Medulla oblongata (tissue), 1 donor: Measurements from ENCODE around the gene PANK2.
"Not testable (repeated sequence)": the region's sequence is repeated elsewhere in the genome, so short reads cannot be mapped to it uniquely, and the experiment has no call there.

Experiments
- DNase-seq: peaks from one replicate; pipeline ENCODE4 v3.0.0-alpha.2; 2015; ENCODE audit errors: extremely low spot score

PANK2 gene

DNA sequence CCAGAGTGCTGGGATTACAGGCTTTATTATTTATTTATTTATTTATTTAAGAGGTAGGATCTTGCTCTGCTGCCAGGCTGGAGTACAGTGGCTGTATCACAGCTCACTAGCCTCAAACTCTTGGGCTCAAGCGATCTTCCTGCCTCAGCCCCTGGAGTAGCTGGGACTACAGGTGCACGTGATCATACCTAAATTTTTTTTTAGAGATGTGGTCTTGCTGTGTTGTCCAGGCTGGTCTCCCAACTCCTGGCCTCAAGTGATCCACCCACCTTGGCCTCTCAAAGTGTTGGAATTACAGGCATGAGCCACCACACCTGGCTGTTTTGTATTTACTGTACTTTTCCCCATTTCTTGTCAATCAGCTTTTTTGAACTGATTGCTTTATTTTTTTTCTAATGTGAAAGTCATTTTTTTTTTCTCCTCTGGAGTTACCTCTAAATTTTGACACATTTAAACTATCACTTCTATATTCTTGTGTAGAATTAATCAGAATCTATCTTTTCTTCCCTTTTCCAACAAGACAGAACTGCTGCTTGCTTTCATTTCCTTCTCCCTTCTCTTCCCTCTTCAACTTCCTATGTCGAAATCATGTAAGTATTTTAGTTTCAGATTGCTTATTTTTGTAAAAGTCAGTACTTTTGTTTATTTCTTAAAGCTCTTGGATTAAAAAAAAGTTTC is 12.0 kb downstream of the PANK2 start:
- peak; percentile 68 for DNase-seq

DNA sequence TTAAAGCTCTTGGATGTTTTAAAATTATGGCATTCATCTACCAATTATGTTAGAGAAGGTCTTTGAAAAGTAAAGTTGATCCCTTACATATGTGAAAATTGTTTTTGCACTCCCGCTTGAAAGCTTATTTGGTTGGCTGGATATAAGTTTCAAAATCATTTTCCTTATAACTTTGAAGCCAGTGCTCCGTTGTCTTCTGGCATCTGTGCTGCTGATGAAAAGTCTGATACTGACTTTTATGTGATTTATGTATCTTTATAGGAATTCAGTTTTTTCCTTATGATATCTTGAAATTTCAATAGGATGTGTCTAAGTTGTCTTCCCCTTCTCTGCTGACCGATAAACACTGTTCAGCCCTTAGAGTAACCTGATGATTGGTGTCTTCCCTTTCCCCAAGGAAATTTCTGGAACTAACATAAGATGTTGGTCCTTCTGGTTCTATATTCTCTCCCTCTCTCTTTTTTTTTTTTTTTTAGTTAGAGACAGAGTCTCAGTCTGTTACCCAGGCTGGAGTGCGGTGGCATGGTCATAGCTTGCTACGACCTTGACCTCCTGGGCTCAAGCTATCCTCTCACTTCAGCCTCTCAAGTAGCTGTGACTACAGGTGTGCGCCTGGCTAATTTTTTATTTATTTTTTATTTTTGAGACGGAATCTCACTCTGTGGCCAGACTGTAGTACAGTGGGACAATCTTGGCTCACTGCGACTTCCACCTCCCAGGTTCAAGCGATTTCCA is 12.7 kb downstream of the PANK2 start:
- DNase-seq = no peak

DNA sequence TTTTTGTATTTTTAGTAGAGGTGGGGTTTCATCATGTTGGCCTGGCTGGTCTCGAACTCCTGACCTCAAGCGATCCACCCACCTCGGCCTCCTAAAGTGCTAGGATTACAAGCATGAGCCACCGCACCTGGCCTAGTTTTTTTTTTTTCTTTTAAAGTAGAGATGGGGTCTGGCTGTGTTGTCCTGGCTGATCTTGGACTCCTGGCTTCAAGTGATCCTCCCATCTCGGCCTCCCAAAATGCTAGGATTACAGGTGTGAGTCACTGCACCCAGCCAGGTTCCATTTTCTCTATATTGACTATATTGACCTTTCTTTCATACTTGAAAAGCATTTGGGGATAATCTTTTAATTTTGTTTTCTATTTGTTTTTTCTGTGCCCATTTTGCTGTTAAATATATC is 13.3 kb downstream of the PANK2 start:
- DNase-seq = no peak

DNA sequence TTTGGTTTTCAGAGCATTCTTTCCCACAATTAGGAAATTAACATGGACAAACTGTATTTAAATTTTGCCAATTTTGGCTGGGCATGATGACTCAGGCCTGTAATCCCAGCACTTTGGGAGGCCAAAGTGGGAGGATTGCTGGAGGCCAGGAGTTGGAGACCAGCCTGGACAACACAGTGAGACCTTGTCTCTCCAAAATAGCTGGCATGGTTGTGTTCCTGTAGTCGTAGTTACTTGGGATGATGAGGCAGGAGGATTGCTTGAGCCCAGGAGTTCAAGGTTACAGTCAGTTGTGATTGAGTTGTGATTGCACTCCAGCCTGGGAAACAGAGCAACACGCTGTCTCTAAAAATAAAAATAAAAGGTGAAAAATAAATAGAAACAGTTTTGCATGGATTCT is 15.0 kb downstream of the PANK2 start:
- no peak for DNase-seq

DNA sequence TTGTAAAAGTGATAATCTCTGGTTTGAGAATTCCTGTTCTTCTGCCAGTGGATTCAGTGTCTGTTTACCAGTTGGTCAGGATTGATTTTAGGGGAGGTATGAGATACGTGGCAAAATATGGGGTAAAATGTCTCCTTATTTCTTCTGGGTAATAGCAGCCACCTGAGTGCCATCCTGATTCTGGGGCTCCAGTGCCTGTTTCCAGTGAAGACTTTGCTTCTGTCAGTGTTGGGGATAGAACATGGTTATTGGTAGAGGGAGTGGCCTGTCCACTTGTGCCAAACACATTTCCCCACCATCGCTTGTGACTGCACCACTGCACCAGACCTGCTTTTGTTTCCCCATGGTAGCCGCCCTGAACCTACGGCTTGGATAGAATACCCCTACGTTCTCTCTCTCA is 15.7 kb downstream of the PANK2 start:
- DNase-seq = no peak

DNA sequence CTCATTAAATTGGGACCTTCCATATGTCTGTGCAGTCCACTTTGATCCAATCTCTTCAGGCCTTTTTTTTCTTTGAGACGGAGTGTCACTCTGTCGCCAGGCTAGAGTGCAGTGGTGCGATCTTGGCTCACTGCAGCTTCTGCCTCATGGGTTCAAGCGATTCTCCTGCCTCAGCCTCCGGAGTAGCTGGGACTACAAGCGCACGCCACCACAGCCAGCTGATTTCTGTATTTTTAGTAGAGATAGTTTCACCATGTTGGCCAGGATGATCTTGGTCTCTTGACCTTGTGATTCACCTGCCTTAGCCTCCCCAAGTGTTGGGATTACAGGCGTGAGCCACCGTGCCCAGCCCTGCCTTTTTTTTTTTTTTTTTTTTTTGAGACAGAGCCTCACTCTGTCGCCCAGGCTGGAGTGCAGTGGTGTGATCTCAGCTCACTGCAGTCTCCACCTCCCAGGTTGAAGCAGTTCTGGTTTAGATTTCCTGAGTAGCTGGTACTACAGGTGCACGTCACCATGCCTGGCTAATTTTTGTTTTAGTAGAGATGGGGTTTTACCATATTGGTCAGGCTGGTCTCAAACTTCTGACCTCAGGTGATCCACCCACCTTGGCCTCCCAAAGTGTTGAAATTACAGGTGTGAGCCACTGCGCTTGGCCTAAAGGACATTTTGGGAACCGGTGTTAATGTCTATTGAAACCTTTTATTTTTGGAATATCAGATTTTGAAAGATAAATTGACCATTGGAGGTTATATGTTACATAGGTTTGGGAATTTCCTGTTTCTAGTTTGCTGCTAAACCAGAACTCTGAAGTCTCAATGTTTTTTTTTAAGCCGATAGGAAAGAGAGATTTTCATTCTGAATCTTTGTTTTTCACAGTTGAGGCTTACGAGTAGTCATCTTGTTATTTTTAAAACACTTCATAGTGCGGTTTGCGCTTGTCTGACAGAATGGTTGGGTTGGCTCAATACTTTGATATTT is 17.8 kb downstream of the PANK2 start:
- not testable (repeated sequence) for DNase-seq

DNA sequence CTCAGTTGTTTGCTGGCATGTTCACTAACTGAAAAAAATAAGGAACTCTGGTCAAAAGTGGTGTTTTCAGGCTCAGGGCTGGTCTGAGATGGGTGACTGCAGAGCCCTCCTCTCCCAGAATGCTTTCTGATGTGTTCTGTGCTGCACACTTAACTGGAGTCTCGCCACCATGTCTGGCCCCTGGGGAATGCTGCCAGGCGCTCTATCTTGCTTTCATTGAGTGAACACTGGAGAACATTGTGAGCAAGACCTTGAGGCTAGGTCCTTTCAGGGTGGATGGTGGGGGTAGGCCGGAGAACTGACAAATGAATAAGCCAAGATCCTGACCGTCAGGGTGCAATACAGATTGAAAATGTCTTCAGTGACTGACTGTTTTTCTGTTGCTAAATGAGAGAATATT is 19.5 kb downstream of the PANK2 start:
- DNase-seq = no peak

DNA sequence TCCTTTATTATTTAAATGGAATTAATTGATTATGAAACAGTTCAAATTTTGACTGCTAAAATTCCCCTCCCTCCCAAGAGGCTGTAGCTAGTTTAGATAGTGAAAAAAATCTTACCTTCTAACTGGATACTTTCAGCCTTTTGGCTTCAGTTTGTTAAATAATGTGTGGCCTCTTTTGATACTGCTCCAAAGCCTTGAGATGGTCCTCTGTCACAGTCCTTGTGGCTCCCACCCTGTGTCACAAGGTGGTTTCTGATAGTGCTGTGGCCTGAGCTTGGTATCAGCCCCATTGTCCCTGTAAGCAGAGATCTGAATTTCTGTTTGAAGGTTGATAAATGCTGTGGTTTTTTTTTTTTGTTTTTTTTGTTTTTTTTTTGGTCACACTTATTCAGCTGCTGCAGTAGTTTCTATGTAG is 20.8 kb downstream of the PANK2 start:
- DNase-seq = no peak

DNA sequence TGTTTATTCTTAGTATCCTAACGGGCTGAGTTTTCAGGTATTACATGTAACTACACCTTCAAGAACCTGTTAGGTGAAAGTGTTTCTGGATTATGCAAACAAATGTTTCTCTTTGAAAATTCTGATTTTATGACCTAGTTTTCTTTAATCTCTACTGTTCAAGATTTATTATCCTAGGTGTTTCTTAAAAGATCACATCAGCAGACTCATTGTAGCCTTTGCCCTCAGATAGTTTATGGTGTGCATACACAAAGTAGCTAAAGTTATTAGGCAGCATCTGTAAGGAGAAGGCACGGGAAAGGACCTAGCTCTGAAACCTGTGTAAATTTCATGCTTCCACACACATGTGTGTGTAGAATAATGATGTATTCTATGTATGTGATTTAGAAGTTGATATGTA is 21.7 kb downstream of the PANK2 start:
- no peak for DNase-seq

DNA sequence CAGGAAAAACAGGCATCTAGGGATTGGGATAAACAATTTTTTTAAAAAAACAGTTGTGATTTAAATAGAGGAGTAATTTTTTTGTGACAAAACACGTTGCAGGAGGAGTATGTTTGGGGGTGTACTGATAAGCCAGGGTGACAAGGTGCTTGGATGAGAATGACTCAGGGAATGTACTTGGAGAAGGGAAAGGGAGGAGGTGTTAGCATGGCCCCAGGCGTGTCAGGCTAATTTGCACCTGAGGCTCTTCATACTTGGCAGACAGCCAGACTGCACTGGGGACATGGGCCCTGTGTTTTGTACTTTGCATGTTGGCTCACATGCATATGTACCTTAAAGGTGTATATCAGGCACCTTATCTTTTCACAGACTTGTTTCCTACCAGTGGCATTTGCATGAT is 22.8 kb downstream of the PANK2 start:
- no peak for DNase-seq

DNA sequence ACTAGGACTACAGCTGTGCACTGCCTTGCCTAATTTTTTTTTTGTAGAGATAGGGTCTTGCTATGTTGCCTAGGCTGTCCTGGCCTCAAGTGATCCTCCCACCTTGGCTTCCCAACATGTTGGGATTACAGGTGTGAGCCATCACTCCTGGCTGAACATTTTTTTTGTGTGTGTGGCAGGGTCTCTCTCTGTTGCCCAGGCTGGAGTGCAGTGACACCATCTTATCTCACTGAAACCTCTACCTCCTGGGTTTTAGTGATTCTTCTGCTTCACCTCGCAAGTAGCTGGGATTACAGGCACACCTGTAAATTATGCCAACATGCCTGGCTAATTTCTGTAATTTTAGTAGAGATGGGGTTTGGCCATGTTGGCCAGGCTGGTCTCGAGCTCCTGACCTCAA is 25.3 kb downstream of the PANK2 start:
- DNase-seq = no peak

DNA sequence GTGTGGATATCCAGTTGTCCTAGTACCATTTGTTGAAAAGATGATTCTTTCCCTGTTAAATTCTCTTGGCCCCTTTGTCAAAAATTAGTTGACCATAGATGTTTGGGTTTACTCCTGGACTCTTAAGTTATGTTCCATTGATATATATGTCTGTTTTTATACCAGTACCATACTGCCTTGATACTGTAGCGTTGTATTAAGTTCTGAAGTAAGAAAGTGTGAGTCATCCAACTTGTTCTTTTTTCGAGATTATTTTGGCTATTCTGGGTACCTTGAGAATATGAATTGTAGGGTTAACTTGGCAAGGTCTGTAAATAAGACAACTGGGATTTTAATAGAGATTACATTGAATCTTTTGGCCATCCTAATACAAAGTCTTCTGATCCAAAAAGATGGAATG is 26.5 kb downstream of the PANK2 start:
- DNase-seq = no peak

DNA sequence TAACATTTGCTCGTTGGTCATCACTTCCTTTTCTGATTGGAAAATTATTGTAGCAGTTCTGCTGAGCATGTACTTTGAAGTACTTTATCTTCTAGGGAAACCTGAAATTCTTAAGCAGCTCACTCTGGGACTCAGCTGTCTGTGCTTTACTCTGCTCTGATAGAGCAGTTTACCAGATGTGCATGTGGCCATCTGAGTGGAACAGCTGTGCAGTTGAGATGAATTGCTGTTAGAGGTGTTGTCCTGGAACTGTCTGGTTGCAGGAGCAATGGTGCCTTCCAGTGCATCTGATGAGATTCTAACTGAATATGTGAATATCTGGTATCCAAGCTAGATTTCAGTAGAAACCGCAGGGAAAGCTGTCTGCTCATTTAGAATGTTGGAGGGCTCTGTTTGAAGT is 27.2 kb downstream of the PANK2 start:
- DNase-seq = no peak

DNA sequence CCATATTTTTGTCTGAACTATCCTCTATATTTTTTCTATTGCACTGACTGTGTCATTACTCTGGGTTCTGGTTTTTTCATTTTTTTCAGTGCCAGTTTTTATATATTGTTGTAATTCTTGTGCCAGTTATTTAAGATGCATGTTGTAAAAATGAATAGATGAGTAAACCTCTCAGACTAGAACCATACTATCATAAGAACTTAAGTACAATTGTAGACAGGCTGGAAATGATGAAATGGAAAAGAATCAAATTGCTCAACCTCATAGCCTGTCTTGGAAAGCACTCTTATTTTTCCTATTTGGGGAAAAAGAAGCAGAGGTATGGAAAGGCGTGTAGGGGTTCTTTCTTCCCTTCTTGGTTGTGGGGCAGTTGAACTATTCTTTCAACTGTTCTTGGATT is 30.2 kb downstream of the PANK2 start:
- no peak for DNase-seq

DNA sequence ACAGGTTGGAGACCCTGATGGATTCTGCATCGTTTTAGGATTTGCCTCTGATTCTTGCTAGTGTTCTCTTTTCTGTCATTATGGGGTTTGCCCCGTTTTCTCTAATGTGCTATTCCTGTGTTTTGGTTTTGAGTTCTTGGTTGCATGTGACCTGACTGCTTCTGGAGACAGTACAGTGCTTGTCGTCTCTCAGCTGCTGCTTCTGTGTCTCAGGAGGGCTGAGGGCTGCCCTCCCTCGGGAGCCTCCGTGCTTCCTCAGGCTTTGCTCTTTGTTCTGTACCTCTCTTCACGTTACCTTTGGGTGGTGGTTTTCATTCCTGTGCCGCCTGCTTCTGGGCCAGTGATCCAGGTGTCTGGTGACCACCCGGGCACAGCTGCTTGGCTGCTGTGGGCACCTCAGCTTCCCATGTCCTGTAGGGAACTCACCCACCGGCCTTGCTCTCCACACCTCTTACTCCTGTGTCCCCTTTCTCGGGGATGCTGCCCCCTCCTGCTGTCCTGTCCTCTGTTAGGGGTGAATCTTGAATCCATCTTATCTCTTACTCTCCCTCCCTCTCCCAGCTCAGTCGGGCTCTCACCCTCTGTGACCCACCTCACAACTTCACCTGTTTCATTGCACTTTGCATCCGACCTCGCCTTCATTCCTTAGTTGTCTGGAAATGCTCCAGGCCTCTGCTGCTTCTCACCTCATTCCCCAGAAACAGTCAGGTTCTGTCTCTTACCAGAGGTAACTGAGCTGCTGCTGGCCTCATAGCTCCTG is 33.2 kb downstream of the PANK2 start:
- DNase-seq = no peak

DNA sequence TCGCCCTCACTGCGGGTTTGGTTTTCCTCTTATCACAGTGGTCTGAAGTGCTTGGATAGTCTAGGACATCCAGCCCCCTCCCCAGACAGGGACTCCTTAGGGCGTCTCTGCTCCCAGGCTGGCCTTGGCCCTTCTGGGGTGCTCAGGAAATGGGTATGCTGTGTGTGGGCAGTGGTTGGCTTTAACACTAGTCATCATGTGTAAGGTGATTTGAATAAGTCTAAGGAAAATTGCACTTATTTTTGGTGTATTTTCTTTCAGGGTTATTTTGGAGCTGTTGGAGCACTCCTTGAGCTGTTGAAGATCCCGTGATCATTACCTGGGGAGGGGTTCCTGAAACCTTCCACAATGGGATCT is 33.8 kb downstream of the PANK2 start:
- DNase-seq = no peak

DNA sequence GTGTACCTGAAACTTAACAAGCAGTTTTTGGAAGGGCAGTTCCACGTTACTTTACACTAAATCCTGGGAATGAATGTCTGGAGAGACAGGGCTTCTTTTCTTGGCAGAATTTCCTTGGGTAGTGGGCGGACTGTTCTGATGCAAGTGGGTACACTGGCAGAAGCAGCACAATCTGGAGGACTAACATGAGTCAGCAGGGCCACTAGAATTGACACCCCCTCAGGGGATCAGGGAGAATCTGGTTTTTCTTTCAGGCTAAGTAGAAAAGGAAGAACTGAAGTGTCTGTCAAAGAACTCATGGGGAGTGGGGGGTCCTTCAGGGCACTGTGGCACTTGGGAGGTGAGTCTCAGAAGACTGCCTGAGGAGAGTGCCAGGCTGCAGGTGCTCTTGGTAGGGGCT is 34.6 kb downstream of the PANK2 start:
- DNase-seq = no peak

DNA sequence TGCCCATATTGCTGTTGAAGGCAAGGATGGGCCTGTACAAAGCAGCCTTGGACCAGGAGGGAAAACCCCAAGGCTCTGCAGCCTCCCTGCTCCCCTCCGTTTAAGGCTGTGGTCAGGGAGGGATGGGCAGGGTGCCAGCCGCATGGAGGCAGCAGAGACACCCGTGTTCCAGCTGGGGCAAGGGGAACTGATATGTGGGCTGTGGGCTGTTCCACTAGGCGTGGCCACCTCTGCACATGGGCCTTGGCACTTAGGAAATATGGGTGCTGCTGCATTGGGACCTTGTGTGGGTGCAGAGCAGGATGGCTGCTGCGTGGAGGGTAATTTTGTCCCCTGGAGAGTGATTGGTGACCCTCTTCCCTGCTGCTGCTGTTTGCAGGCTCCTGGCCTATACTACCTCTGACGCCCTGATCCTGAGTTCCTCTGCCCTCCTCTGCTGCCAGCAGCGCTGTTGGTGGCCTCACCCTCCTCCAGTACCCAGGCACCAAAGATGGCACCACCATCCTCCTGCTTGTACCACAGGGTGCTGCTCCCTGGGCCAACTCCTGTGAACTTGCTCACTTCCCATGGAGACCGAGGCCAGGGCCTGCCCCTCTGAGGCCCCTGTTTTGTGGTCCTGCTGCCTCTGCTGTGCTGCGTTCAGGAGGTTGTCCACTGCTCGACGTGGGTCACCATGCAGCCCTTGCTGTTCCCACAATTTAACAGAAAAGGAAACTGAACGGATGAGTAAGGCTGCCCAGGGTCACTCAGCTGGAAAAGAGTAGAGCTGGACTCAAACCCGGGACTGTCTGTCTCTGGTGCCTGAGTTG is 35.3 kb downstream of the PANK2 start:
- DNase-seq = no peak

DNA sequence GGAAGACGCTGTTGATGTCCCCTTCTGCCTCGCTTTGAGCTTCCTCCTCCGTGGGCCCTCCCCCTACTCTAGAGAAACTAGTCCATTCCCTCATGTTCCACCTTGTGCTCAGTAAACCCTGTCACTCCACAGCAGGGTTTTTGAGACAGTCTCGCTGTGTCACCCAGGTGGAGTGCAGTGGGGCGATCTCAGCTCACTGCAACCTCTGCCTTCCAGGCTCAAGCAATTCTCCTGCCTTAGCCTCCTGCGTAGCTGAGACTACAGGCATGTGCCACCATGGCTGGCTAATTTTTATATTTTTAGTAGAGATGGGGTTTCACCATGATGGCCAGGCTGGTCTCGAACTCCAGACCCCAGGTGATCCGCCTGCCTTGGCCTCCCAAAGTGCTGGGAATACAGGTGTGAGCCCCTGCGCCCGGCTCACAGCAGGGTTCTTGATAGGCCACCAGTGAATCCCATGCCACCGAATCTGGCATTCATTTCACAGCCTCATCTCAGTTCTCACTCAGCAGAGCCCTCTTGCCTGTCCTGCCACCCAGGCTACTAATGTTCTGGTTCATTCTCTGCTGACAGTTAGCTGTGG is 36.0 kb downstream of the PANK2 start:
- DNase-seq = no peak

DNA sequence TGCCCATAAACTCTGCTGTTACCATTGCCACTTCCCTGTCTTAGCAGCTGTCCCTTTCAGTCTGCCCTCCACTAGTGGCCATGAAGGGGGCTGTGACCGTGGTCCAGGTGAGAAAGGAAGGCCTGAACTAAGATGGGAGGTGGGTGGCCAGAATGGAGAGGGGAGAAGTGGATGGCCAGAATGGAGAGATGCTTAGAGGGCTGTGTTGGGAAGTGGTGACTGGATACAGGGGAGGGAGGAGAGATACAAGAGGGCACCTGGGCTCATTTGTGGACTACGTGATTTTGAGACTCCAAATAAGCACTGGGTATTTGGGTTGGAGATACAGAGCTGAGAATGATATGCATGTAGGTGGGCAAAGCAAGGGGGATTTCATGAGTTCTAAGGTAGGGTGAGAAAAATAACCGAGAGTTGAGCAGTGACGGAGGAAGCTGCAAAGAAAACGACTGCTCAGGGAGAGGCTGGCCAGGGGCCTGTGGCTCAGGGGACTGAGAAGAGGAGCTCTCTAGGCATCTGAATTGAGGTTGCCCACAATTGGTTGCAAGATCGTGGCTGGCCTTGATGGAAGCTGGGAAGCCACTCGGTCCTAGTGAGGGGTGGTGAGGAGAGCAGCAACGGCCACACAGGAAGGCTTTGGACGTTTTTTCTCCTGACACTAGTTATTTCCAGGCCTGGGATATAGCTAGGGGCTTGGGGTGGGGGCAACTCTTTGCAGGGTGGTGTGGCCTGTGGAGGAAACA is 36.9 kb downstream of the PANK2 start:
- no peak for DNase-seq
